UCSD-AML1 (cell line): ENCODE data around the gene NIF3L1.
"Not testable (repeated sequence)": the region's sequence is repeated elsewhere in the genome, so short reads cannot be mapped to it uniquely, and the experiment has no call there.

Source experiments
- DNase-seq: peaks from one replicate; lab custom pipeline; 2025; ENCODE audit not compliant: unreplicated experiment; lab: John Stamatoyannopoulos, UW

NIF3L1 gene

GRCh38 chr2:200871151-200871550 lies 18.0 kb upstream of the NIF3L1 start:
- no peak for DNase-seq

GRCh38 chr2:200873560-200873959 lies 15.6 kb upstream of the NIF3L1 start:
- DNase-seq: no peak

GRCh38 chr2:200877443-200877842 lies 11.7 kb upstream of the NIF3L1 start:
- DNase-seq: no peak

- no peak for DNase-seq
Measured at GRCh38 chr2:200878289-200878880, 10.8 kb upstream of the NIF3L1 start.

GRCh38 chr2:200881715-200882249 lies 7.4 kb upstream of the NIF3L1 start:
- not testable (repeated sequence) for DNase-seq

- no peak for DNase-seq
Measured at GRCh38 chr2:200899482-200899881, 10.3 kb downstream of the NIF3L1 start.

GRCh38 chr2:200901459-200902072 lies 12.4 kb downstream of the NIF3L1 start:
- DNase-seq: peak; percentile 47

GRCh38 chr2:200905618-200906296 lies 16.6 kb downstream of the NIF3L1 start:
- peak; percentile 64 for DNase-seq

GRCh38 chr2:200909958-200910357 lies 20.8 kb downstream of the NIF3L1 start:
- DNase-seq: no peak

GRCh38 chr2:200913654-200914053 lies 24.5 kb downstream of the NIF3L1 start:
- no peak for DNase-seq

GRCh38 chr2:200922439-200922838 lies 33.3 kb downstream of the NIF3L1 start:
- no peak for DNase-seq

GRCh38 chr2:200929334-200930249 lies 40.4 kb downstream of the NIF3L1 start:
- DNase-seq: no peak

- no peak for DNase-seq
Measured at GRCh38 chr2:200930947-200931626, 41.9 kb downstream of the NIF3L1 start.

- DNase-seq: no peak
Measured at GRCh38 chr2:200939832-200940231, 50.7 kb downstream of the NIF3L1 start.

- DNase-seq: no peak
Measured at GRCh38 chr2:200943527-200944105, 54.4 kb downstream of the NIF3L1 start.

GRCh38 chr2:200944467-200945394 lies 55.6 kb downstream of the NIF3L1 start:
- DNase-seq: no peak

- DNase-seq: no peak
Measured at GRCh38 chr2:200945395-200945729, 56.2 kb downstream of the NIF3L1 start.

GRCh38 chr2:200950378-200950777 lies 61.2 kb downstream of the NIF3L1 start:
- DNase-seq: no peak
